CD1c-positive myeloid dendritic cell (primary cell): Measurements from ENCODE around the gene RESP18.
A peak's percentile ranks its signal among the peaks of the same experiment; 100 is the strongest.
"Not testable (repeated sequence)": the region's sequence is repeated elsewhere in the genome, so short reads cannot be mapped to it uniquely, and the experiment has no call there.

Experiments
- DNase-seq: peaks from one replicate; pipeline ENCODE4 v3.0.0-alpha.2; 2016; ENCODE audit errors: extremely low spot score

The RESP18 gene

DNA sequence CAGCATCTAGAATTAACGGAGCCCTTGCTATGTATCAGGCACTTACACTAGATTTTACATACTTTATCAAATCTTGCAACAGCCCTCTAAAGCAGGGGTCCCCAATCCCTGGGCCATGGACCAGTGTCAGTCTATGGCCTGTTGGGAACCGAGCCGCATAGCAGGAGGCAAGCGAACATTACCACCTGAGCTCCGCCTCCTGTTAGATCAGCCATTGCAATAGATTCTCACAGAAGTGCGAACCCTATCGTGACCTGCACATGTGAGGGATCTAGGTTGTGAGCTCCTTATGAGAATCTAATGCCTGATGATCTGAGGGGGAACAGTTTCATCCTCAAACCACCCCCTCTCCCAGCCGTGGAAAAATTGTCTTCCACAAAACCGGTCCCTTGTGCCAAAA is 39.9 kb downstream of the RESP18 start:
- no peak for DNase-seq

DNA sequence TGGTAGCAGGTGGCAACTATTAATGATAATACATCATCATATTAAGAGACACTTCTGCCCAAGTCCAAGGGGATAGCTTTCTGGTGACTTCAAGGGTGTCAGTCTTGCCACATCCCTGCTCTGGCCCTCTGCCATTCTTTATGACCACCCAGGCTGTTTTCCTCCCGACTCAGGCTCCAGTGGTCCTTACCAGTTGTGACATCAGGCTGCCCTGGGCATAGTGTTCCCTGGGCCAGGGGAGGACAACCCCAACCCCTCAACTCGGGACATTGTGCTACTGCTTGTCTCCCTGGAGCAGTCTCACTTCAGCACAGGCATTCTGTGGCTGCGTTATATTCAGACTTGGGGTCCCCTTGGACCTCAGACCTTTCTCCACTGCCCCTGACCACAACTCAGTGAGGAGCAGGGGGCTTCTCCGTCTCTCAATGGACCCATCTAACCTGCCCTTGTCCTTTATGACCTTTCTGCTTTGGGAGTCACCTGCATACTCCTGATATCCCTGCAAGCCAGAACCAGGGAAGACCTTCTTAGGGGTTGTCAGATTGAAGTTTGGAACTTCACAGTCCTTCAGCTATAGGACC is 40.5 kb downstream of the RESP18 start:
- no peak for DNase-seq

DNA sequence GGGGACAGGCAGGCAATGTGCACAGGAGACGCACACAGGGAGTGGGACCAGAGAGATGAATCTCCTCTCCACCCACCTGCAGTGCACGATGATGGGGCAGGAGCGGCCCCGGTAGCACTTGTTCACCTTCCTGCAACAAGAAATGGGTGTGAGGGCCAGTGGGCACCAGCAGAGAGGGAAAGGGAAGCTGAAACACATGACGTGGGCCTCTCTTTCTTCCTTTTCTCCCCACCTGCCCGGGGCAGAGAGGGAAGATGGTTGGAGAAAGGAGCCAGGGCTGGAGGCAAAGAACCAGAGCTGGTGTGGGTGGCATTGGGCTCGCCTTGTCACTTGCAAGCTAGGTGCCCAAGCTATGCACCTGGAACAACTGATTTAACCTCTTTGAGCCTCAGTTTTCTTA is 41.1 kb downstream of the RESP18 start:
- no peak for DNase-seq

DNA sequence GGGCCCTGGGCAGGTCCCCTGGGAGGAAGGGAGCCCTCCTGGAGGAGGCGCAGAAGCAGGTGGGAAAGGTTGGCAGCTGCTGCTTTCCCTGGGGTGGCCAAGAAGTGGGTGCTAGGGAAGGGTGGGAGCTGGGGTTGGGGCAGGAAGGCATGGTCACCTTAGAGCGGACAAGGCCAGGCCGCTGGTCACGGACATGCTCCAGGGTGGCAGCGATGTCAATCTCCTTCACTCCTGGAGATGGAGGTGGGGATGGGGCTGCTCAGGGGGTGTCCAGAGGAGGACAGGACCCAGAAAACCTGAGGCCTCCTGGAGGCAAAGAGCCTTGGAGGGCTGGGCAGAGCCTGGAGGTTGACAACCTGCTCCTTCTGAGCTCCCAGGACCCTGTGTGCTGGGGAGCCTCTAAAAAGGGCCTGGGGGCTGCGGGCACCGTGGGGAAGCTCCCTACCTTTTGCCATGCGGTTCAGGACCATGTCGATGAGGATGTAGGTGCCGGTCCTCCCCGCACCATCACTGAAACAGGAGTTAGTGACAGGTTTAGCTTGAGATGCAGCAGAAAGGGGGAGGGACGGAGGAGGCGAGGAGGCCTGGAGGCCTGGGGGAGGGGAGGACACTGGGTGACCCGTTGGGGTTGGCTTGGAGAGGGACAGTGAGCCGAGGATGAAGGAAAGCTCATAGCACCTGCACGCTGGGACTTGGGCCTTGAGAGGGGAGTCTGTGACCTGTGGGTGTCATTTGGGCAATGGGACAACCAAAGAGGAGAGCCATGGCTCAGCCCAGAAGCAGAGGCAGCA is 42.0 kb downstream of the RESP18 start:
- DNase-seq: no peak

DNA sequence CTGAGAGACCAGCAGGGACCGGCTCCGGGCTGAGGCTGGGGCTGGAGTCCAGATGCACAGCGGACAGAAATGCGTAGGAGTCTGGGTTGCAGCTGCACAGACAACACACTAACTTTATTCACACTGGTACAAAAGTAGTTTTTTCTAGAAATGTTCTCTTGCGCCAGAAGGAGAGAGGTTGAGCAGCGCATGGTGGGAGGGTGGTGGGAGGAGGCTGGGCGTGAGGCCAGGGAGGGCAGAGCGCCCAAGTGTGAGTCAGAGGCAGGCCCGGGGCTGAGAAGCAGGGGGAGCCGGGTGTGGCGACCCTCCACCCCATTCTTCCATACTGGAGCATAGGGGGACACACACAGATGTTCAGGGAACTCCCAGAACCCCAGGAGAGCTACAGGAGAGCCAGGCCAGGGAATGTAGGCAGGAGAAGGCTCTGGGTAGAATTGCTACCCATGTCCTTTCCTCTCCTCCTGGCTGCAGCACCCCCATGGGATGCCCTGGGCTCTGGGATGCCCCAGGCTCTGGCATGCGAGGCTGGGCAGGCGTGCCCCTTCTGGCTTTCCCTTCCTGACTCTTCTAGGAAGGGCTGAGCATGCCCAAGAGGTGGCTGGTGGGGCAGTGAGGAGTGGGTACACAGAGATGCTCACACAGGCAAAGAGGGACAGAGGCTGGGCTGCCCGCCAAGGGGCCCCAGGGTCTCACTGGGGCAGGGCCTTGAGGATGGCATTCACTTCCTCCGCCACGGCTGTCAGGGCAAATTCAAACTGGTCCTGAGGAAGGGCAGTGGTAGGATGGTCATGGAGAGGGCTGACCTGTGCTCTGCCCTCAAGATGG is 42.8 kb downstream of the RESP18 start:
- DNase-seq: peak; percentile 53

DNA sequence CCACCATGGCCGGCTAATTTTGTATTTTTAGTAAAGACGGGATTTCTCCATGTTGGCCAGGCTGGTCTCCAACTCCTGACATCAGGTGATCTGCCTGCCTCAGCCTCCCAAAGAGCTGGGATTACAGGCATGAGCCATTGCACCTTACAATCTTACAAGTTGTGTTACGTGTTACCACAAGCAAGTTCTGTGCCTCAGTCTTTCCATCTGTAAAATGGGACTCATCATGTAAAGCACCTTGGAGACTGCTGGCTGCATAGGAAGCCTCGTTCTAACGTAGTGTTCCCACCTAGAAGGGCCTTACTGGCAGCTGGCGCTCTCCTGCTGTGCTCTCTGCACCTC is 43.4 kb downstream of the RESP18 start:
- DNase-seq: no peak

DNA sequence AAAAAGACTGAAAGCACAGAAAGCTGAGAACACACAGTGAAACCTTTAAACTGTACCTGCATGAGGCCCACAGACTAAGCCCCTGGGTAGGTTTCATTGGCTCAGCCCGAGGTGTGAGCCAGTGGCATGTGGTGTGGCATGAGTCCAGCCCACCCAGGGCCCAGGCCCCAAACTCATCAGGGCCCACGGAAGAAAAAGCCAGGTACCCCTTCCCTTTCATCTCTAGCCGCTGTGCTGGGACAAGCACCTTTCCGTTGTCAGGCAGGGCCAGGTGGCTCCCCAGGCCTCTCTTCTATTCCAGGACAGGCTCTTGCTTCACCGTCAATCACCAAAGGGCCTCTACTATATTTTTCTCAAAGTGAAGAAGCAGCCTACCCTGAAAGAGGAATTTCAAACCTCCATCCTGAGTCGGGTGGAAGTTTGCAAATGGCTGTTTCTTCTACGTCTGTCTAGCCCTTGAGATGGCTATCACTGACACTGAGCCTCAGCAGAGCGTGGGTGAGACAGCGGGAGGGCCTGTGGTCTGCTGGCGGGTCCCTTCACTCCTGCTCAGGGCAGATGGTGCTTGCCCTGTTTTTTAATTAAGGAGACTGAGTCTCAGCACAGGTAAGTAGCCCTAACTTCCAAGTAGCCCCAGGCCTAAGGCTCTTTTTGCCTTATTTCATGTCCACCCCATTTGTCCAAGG is 44.8 kb downstream of the RESP18 start:
- DNase-seq: no peak

DNA sequence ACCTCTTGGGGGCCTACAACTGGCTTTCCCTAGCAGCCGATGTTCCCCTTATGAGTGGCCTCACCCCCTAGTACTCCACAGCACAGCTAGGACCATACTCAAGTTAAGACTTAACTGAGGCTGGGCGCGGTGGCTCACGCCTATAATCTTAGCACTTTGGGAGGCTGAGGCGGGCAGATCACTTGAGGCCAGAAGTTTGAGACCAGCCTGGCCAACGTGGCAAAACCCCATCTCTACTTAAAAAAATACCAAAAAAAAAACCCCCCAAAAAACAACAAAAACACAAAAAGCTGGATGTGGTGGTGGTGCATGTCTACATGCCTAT is 45.5 kb downstream of the RESP18 start:
- not testable (repeated sequence) for DNase-seq

DNA sequence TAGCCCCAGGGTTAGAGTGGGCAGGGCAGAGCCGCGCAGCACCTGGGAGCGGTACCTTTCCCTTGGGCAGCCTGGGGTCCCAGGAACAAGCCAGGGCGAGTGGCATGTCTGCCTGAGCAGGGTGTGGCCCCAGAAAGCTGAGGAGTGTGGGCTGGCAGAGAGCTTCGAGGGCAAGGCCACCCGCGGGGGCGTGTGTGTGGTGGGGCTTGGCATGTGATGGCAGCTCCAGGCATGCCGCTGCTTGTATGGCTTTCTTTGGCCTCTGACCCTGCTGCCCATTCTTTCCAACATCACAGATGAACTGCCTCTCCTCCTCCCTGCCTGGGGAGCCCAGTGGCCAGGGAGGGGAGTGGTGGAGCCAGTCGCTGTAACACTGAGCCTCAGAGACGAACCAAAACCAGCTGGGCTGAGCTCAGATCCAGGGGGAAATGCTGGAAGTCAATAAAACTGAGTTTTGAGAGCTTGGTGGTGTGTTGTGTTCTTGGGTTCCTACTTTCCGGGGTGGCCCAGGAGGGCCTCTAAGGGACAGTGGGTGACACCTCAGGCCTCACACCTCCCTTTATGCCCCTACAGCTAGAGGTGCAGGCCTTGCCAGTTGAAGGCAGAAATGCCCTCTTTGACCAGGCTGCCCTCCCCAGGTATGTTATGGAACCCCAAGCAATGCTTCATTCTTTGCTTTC is 46.0 kb downstream of the RESP18 start:
- peak; percentile 14 for DNase-seq

DNA sequence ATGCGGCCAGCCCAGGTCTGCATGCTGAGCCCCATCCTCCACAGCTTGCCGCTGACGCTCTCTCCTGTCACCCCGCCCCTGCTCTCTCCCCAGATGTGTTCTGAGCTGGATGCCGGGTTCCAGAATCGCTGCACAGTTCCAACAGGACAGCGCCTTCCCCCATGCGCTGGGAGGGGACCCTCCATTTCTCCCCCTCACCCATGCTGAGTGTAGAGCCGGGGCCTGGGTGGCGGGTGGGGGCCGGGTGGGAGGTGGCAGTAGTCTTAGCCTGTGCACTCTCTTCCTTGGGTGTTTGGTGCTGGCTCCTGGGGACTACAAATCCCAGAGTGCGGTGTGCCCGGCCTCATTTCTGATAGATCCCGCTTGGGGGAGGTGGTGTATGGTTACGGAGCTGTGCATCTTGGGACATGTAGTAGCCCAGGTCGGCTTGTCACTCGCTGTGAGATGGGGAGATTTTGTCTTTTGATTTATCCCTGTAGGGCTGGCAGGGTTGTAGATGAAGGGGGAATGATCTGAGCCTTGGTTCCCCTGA is 46.6 kb downstream of the RESP18 start:
- no peak for DNase-seq

DNA sequence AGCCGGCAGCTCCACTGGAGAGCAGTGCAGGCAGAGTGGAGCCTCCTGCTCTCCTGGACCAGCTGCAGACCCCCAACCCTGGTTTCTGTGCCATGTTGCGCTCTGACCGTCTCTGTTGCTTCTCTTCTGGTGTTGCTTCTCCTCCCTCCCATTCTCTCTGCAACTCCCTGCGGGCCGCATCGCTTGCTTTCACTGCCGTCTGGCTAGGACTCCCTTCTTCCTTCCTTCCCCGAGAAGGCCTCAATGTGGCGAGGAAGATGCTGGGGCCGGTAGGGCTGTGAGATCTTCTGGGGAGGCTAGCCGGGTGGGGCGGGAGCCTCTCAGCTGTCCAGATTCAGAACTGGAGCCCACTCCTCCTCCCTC is 47.2 kb downstream of the RESP18 start:
- no peak for DNase-seq

DNA sequence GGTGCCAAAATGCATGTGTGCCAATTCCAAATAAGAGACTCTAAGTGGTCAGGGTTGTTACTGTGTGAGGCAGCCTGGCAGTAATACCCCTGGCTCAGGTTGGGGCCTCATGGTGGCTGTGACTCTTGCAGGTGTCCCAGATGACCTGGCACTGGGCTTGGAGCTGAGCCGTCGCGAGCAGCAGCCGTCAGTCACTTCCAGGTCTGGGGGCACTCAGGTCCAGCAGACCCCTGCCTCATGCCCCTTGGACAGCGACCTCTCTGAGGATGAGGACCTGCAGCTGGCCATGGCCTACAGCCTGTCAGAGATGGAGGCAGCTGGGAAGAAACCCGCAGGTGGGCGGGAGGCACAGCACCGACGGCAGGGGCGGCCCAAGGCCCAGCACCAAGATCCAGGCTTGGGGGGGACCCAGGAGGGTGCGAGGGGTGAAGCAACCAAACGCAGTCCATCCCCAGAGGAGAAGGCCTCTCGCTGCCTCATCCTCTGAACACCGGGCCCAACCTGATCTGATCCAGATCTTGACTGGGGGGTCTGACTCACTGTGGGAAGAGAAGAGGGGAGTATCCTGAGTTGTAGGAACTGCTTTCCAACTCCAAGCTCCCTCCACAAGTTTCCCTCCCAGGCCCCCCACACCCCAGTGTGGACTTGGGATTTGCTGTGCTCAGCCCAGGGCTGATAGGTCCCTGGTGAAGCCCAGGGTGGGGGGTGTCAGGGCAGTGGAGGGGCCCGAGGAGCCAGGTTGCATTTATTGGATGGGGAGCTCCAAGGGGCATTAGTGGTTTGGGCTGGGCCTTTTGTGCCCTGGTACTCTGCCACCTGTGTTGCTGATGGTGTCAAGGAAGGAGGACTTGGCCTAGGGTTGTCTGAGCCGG is 47.8 kb downstream of the RESP18 start:
- DNase-seq: no peak

DNA sequence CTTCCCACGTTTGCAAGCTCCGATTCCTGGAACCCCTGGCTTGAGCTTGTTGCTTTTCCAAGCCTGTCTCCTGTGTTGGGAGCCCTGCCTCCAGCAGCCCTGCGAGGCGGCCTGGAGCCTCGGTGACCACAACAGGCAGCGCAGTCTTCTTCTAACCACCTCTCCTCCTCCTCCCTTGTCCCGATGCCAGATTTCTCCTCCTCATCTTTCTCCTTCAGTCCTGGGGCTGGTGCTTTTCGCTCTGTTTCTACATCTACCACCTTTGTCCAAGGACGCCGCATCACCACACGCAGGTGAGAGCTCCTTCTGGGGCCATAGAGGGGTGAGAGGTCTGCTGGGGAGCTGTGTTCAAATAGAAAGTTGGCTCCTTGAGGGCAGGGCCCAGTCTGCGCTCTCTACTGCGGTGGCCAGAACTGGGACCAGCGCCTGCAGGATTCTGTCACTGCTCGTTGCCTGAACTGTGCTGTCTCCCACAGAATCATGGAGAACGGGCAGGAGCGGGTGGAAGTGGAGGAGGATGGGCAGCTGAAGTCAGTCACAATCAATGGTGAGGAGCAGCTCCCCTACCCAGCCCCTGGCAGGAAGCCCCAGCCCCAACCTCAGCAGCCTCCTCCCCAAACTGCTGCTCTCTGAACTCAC is 49.5 kb downstream of the RESP18 start:
- no peak for DNase-seq

DNA sequence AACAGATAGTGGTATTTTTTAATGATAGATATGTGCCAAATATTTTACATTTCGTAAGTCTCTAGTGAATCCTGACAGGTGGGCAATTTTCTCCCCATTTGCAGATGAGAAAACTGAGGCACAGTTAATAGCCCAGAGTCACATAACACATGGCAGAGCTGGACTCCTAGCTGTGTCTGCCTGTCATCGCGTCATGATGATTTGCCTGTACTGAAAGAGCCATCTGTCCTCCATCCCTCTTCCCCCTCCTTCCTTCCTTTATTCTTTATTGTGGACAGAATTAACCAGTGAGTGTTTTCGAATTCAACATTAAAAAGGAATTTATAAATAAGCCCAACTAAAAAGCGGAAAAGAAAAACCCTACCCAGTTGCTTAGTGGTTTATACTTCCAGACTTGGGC is 50.2 kb downstream of the RESP18 start:
- no peak for DNase-seq

DNA sequence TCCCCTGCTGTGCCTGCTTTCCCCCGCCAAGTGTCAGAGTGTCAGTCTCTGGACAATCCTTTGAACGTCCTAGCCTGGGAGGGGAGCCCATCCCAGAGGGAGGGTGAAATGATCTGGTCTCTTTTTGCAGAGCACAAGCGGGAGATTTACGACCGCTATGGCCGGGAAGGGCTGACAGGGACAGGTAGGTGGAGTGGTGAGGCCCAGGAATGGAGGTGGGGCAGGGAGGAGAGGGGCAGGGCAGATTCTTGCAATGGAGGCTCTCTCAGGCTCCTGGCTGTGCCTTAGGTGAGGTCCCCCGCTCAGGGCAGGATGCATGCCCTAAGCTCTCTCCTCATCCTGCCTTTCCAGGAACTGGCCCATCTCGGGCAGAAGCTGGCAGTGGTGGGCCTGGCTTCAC is 51.0 kb downstream of the RESP18 start:
- no peak for DNase-seq

DNA sequence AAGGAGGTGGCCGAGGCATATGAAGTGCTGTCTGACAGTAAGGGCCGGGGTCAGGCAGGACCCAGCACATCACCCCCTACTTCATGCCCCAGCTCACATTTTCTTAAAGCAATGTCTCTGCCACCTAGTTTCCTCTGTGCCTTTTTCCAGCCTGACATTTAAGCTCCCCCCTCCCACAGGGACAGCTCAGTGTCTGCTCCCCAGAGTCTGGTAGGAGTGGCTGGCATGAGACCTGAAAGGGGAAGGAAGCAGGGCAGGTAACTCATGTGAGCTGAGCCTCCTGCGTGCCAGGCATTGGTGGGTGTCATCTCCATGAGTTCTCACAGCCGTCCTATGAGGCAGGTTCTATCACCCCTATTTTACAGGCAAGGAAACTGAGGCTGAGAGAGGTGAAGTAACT is 51.9 kb downstream of the RESP18 start:
- peak; percentile 7 for DNase-seq

DNA sequence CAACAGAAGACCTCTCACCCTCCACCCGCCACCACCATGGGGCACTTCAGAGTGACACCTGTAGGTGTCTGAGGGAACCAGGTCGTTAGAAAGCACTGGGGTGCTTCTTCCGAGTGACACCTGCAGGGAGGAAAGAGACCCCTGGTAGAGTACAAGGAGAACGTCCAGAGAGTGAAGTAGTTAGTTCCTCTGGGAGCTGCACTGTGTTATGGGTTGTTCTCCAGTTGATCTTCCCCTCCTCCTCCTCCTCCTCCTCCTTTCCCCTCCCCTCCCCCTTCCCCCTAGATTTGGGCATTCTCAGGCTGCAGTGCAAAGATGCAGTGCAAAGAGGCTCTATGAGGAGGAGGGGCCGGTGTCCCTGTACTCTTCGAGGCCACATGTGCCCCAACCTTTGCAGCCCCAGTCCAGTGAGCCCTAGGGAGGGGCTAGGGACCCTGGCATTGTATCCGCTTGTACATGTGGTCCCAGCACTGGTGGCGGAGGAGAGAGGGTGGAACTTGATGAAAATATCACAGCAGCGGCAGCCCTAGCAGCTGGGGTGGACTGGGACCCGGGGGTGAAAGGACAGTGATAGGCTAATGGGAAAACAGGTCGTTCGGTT is 52.5 kb downstream of the RESP18 start:
- DNase-seq: no peak

DNA sequence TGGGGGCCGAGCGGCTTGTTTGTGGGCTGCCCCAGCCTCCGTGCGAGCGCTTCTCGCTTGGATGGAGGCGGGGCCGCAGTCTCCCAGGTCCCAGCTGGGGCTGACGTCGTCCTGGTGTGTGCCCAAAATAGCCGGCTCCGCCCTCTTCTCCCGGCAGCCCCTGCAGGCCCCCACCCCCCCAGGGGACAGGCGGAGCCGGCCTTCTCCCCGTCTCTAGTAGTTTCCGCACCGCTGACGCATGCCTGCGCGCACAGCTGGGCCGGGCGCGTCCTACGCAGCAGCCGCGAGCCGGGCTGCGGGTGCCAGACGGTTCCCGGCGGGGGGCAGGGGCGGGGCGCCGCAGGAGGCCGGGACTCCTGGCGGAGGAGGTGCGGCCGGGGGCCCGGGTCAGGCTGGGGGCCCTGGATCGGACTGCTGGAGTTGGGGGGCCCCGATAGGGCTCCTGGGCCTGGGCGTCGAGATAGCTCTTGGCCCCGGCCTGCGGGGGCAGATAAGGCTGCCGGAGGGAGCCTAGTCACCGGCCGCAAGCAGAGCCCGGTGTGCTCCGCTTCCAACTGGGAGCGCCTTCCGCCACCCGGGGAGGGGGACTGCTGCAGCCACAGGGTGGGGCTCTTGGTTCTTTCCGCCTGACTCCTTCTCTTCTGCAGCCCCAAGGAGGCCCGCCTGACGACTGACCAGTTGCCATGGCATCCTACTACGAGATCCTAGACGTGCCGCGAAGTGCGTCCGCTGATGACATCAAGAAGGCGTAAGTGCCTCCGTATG is 53.2 kb downstream of the RESP18 start, which contains the start of gene DNAJB2:
DNAJB2 (plus strand) TSS at position 216 of the 765 bp plus-strand sequence; CDS start at position 684, 468 bp downstream.
- peak; percentile 99 for DNase-seq

DNA sequence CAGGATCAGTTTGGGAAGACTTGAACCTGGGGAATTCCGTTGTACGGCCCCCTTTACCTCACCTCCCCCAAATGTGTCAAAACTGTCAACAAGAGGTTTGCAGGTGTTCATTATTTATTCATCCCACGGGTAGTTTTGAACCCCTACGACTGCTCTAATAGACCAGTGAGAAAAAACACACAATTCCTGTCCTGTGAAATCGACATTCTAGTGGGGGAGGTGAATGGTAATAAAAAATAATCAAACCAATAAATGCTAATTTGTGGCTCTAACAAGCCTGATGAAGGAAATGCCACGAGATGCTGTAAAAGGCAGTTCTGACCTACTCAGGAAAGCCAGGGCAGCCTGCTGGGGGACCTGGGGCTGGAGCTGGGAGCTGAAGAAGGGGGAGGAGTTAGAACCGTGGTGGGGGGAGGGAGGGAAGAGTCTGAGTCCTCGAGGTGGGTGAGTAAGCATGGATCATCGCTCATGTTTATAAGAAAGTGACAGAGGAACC is 53.8 kb downstream of the RESP18 start:
- DNase-seq: no peak
